Kidney (tissue), 14 donors: ENCODE results near the gene PCDH1. TPM values are rescaled to one million over a fixed set of nuclear protein-coding genes. Genes with fewer than 3 reads are reported as not detected.

ENCODE experiments used
- DNase-seq, 5 donors: peaks; one replicate each; pipeline ENCODE4 v3.0.0-alpha.2; 2013 to 2020
- FAIRE-seq: peaks from 2 replicates; lab custom pipeline; 2012; peaks lifted over from hg19 to GRCh38; lab: Jason Lieb, UNC
- H3K27ac ChIP-seq, 2 donors: one replicate each; pipeline ENCODE4 v1.7.0; 2013; ENCODE audit warnings: low read depth in 2 of 2, low read length in 2 of 2, inconsistent platforms in 1 of 2
- H3K27me3 ChIP-seq: one replicate; pipeline ENCODE4 v1.7.1; 2013; ENCODE audit warnings: low read length, inconsistent platforms; ENCODE audit not compliant: control insufficient read depth, insufficient read depth
- H3K36me3 ChIP-seq, 3 donors: one replicate each; pipeline versions ENCODE4 v1.7.0 to v1.7.1; 2013; ENCODE audit warnings: low read length in 3 of 3, control low read depth in 1 of 3, inconsistent platforms in 1 of 3; ENCODE audit not compliant: insufficient read depth in 3 of 3, control insufficient read depth in 2 of 3
- H3K4me1 ChIP-seq, 3 donors: one replicate each; pipeline versions ENCODE4 v1.7.0 to v1.7.1; 2013; ENCODE audit warnings: low read length in 3 of 3, inconsistent platforms in 1 of 3, low read depth in 1 of 3; ENCODE audit not compliant: control insufficient read depth in 2 of 3, insufficient read depth in 2 of 3
- H3K4me3 ChIP-seq, 3 donors: one replicate each; pipeline versions ENCODE4 v1.7.0 to v1.8.1; 2013; ENCODE audit warnings: low read length in 3 of 3, control low read depth in 1 of 3, inconsistent platforms in 1 of 3
- H3K9ac ChIP-seq, 3 donors: one replicate each; pipeline versions ENCODE4 v1.7.0 to v1.7.1; 2013; ENCODE audit warnings: low read length in 3 of 3, control low read depth in 1 of 3, inconsistent platforms in 1 of 3
- H3K9me3 ChIP-seq, 3 donors: one replicate each; pipeline versions ENCODE4 v1.7.0 to v1.7.1; 2013; ENCODE audit warnings: low read length in 3 of 3, control low read depth in 1 of 3, inconsistent platforms in 1 of 3; ENCODE audit not compliant: control insufficient read depth in 2 of 3, insufficient read depth in 1 of 3
- CTCF ChIP-seq: IDR thresholded peaks from 3 replicates; pipeline ENCODE4 v1.5.1; 2012; ENCODE audit warnings: mild to moderate bottlenecking, moderate library complexity, borderline replicate concordance; ENCODE audit not compliant: insufficient read depth; ENCODE audit errors: extremely low read depth
- intact Hi-C: fragments of 100-400 bp; cut with DNase I; formaldehyde crosslinking; loops from one replicate; pipeline ENCODE4 v1.11.1; 2022
- polyA plus RNA-seq: library from polyadenylated mRNA; stranded (reverse); fragments of 350-450 nt; fragmentation: Illumina TruSeq; extraction: RNeasy Lipid Tissue Mini Kit (QIAGEN cat#74804); gene quantifications from one replicate; pipeline ENCODE4 v1.2.3, GENCODE V29; 2014; ENCODE audit warnings: low read depth, low replicate concordance; ENCODE audit not compliant: insufficient read depth
- total RNA-seq: library from RNA; stranded (reverse); fragmentation: NEBNext Ultra II Directional; extraction: Animal tissue kit (Norgen Biotek cat#: 25700); gene quantifications from one replicate; pipeline ENCODE4 v1.2.1, GENCODE V29; 2021
- donor health status: control.
- donor health status: control.
- donor health status: control.
- donor health status: control.
- donor health status: control.
- donor health status: DM: yes; HTN: yes; CAD: no.
- donor health status: Normal renal cell carcinoma (clear cell type).

PCDH1 gene
- total and polyA plus RNA-seq, 2 donors from 2014 or later: 37.3 to 147 TPM

- no peak for FAIRE-seq
Measured at GRCh38 chr5:141878711-141879425, 658 bp upstream of the PCDH1 start.

GRCh38 chr5:141877356-141878185, 639 bp downstream of the PCDH1 start:
- H3K9ac ChIP-seq: peak overlapping the region; percentile 14 to 77 (median 50)
- H3K4me1 ChIP-seq: peaks cover 0 to 38% (median 15%) of the 10 kb centered on the region in 3 donors
- no peaks in the 10 kb centered on the region for H3K36me3 ChIP-seq
- FAIRE-seq (no peak), DNase-seq (peak in 4 of 5 donors; percentile 33 to 84 (median 54))
- H3K9me3 ChIP-seq: no peaks in the 10 kb centered on the region
- H3K27me3 ChIP-seq: peaks cover 32% of the 10 kb centered on the region
- intact Hi-C loops: no loop called here
- H3K4me3 ChIP-seq: peak overlapping the region; percentile 44 to 95 (median 82)
- peak overlapping the region; percentile 87 to 88 for H3K27ac ChIP-seq
- no peak for TF ChIP-seq CTCF

More at GRCh38 chr5:141878711-141879425, 658 bp upstream of the PCDH1 start:
- peaks cover 0 to 36% (median 13%) of the 10 kb centered on the region in 3 donors for H3K4me1 ChIP-seq
- peaks cover 36% of the 10 kb centered on the region for H3K27me3 ChIP-seq
- H3K9me3 ChIP-seq: no peaks in the 10 kb centered on the region
- intact Hi-C loops: no loop called here
- H3K4me3 ChIP-seq: peak overlapping the region; percentile 33 to 83 (median 68)
- peak; percentile 98 for TF ChIP-seq CTCF
- H3K36me3 ChIP-seq: no peaks in the 10 kb centered on the region
- DNase-seq: peak; percentile 90 to 98 (median 94)
- H3K27ac ChIP-seq: peak overlapping the region; percentile 82 to 97
- peak overlapping the region; percentile 37 to 81 (median 60) for H3K9ac ChIP-seq

GRCh38 chr5:141876628-141877355, 1.4 kb downstream of the PCDH1 start:
- H3K27me3 ChIP-seq: peaks cover 25% of the 10 kb centered on the region
- FAIRE-seq: no peak
- no peaks in the 10 kb centered on the region for H3K36me3 ChIP-seq
- intact Hi-C loops: no loop called here
- no peak for TF ChIP-seq CTCF
- H3K9me3 ChIP-seq: no peaks in the 10 kb centered on the region
- peaks cover 0 to 40% (median 20%) of the 10 kb centered on the region in 3 donors for H3K4me1 ChIP-seq
- DNase-seq: peak in 3 of 5 donors; percentile 39 to 84 (median 58)
- H3K4me3 ChIP-seq: peak overlapping the region; percentile 44 to 95 (median 82)
- H3K27ac ChIP-seq: peak overlapping the region; percentile 87 to 88
- H3K9ac ChIP-seq: peak overlapping the region; percentile 14 to 77 (median 50)
